ENCODE measurements around the gene AMBP.
"Not testable (repeated sequence)": the region's sequence is repeated elsewhere in the genome, so short reads cannot be mapped to it uniquely, and the experiment has no call there.

Gene AMBP

DNA sequence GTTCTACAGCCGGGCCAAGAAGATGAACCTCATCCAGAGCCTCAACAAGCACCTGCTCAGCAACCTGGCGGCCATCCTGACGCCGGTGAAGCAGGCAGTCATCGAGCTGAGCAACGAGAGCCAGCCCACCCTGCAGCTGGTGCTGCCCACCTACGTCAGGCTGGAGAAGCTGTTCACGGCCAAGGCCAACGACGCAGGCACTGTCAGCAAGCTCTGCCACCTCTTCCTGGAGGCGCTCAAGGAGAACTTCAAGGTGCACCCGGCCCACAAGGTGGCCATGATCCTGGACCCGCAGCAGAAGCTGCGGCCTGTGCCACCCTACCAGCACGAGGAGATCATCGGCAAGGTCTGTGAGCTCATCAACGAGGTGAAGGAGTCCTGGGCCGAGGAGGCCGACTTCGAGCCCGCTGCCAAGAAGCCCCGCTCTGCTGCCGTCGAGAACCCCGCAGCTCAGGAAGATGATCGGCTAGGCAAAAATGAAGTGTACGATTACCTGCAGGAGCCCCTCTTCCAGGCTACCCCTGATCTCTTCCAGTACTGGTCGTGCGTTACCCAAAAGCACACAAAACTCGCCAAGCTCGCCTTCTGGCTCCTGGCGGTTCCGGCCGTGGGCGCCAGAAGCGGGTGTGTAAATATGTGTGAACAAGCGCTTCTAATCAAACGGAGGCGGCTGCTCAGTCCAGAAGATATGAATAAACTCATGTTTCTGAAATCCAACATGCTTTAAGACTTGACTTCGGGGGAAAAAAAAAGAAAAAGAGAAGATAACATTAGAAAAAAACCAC lies 28.5 kb downstream of the AMBP start:
- no peak for DNase-seq

DNA sequence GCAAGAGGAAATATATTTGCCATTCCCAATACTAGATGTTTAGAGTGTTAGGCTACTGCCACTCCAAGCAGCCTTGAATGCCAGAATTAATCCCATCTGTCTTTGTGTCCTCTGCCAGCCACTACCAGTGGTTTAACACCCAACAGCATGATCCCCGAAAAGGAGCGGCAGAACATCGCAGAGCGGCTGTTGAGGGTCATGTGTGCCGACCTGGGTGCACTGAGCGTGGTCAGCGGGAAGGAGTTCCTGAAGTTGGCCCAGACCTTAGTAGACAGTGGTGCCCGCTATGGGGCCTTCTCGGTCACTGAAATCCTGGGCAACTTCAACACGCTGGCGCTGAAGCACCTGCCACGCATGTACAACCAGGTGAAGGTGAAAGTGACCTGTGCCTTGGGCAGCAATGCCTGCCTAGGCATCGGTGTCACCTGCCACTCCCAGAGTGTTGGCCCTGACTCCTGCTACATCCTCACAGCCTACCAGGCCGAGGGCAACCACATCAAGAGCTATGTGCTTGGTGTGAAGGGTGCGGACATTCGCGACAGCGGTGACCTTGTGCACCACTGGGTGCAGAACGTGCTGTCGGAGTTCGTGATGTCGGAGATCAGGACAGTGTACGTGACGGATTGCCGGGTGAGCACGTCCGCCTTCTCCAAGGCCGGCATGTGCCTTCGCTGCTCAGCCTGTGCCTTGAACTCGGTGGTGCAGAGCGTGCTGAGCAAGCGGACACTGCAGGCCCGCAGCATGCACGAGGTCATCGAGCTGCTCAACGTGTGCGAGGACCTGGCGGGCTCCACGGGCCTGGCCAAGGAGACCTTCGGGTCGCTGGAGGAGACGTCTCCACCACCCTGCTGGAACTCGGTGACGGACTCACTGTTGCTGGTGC lies 29.3 kb downstream of the AMBP start:
- DNase-seq: no peak

DNA sequence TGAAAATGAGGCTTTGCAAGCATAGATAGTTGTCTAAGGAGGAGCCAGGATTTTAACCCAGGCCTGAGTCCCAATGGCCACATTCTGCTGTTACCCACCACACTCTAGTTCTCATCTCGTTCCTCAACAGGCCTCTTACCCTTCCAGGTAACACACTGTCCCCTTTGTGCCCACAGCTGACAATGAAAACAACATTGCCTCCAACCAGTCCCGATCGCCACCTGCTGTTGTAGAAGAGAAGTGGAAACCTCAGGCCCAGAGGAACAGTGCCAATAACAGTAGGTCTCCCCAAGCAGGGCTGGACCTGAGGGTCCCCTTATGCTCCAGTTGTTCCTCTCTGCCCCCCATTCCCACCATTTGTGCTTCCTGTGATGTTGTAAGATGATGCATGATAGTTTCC lies 30.4 kb downstream of the AMBP start:
- DNase-seq: no peak

DNA sequence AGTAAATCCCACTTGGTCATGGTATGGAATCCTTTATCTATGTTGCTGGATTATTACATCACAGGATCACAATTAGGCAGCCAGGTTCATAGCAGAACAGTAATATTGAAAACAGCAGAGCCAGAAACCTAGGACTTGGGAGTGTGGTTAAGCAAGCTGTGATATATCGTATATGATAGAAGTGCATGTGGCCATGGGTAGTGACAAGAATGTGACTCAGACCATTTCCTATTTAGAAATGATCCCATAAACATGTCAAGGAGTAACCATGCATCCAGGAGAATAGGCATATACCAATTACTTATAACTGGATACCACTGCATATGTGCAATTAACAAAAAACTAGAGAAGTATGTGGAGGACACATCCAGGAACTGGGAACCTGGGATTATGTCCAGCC lies 31.2 kb downstream of the AMBP start:
- DNase-seq: no peak

DNA sequence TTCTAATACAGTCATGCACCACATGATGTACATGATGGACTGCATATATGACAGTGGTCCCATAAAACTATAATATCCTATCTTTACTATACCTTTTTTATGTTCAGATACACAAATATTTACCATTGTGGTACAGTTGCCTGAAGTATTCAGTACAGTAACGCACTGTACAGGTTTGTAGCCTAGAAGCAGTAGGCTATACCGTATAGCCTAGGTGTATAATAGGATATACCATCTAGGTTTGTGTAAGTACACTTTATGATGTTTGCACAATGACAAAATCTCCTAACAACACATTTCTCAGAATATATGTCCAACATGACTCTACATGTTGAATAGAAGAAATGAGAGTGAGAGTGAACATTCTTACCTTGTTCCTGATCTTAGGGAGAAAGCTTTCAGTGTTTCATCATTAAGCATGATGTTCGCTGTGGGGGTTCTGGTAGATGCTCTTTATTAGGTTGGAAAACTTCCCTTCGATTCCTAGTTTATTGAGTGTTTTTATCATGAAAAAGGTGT lies 31.8 kb downstream of the AMBP start:
- no peak for DNase-seq

DNA sequence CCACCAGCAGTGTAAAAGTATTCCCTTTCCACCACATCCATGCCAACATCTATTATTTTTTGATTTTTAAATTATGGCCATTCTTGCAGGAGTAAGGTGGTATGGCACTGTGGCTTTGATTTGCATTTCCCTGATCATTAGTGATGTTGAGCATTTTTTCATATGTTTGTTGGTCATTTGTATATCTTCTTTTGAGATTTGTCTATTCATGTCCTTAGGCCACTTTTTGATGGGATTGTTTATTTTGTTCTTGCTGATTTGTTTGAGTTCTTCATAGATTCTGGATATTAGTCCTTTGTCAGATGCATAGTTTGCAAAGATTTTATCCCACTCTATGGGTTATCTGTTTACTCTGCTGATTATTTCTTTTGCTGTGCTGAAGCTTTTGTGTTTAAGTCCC lies 34.4 kb downstream of the AMBP start:
- DNase-seq: not testable (repeated sequence)

DNA sequence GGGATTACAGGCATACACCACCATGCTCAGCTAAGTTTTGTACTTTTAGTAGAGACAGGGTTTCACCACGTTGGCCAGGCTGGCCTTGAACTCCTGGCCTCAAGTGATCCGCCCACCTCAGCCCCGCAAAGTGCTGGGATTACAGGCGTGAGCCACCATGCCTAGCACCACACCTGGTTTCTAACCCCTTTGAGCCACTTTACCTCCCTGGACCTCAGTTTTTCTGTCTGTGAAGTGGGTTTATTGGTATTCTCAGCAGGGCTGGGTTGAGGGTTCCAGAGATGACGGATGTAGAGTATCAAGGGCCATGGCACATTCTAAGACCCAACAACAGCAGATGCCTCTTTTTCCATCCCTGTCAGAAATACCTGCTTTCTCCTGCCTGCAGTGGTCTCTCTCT lies 38.6 kb downstream of the AMBP start:
- no peak for DNase-seq

DNA sequence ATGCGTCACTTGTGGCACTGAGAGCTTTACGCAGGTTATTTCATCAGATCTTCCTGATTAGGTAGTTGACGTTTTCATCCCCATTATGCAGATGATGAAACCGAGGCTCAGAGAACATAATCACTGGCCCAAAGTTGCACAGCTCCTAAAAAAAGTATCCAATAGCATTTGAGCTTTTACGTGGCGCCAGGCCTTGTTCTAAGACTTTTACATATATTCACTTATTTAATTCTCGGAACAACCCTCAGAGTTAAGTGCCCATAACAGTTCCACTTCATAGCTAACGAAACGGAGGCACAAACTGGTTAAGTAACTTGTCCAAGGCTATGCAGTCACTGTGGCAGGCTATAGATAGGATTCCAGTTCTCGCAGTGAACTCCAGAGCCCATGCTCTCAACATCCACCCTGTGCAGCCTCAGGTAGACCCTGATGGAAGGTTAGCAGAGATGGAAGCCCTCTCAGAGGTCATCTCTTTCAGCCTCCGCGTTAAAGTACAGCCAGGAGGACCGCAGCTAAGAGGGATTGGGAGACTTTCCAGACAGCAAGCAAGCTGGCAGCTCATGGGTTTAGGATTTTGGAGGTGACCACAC lies 39.3 kb downstream of the AMBP start:
- DNase-seq: no peak

DNA sequence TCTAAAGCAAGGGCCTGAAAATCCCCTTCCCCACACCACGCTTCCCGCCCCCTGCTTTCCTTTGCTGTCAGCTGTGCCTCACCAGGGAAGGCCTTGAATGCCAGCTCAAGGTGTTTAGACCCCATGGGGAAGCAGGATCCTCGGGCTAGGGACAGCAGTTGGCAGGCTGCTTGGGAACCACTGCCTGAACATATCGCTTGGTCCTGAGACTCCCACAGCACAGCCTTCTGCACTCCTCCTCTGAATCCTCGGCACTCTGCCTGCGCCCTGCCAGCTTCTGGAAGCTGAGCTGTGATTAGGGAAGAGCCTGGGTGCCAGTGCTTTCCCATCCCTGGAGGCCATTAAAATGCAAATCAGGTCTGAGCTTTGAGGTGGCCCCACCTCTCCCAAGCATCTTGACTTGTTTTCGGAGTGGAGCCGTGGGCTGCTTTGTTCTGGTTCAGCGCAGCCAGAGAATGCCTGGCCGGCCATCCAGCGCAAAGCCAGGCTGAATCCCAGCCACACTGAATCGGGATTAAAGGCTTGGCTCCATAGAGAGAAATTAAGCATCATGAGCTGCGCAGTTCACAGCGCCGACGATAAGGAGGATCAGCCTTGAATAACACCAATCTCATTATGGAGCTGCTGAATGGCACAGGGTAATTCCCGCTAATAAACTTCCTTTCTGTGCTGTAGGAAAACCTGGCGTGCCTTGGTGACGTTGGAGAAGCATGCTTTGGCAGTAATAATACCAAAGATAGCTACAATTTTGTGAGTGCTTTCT lies 40.0 kb downstream of the AMBP start:
- no peak for DNase-seq

DNA sequence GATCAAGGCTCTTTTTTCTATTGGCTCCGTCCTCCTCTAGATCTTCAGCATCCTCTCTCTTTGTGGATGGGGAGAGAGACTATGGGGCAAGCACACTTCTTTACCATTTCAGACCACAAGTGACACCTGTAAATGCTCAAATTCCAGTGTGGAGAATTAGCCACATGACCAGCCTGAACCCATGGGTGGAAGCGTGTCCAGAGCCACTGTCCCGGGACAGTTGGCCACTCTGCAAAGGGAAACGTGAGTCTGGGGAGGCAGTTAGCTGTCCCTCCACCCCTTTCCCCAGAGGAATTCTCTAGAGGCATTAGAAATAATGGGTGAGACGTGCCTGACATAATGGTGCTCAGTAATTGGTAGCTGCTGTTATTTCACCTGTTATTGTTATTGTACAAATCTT lies 40.9 kb downstream of the AMBP start:
- DNase-seq: no peak

DNA sequence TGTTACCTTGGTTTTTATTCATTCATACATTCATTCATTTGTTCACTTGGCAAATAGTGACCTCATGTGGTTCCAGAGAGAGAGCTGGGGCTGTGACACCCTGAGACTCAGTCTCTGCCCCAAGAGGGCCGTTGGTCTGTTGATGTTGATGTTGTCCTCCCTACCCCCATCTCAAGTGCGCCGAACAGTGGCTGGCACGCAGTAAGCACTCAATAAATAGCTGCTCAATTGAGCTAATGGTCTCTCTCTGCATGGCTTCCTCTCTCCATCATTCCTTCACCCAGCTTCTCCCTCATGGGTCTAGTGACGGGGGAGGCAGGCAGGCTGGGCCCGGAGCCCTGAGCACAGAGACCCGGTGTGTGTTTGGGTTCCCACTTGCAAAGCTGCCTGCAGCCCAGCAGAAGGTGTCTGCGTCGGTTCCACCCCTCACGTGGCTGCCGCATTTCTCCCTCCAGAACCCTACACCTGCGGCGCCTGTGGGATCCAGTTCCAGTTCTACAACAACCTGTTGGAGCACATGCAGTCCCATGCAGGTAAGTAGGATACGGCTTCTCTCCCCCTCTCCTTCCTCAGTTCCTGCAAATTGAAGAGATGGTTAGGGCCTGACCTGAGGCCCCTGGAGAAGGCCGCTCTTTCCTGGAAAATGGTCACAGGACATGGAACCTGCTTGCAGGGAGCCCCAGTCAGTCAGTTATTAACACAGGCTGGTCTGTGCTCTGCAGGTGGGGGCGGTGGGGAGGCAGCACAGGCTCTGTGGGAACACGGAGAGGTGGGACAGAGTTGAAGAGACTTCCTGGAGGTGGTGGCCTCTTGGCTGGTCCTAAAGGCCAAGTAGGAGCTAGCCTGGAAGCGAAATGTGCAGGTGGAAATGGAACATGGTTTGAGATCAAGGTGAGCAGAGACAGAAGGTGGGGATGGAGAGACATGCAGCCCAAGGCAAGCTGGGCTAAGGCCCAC lies 42.0 kb downstream of the AMBP start:
- no peak for DNase-seq

DNA sequence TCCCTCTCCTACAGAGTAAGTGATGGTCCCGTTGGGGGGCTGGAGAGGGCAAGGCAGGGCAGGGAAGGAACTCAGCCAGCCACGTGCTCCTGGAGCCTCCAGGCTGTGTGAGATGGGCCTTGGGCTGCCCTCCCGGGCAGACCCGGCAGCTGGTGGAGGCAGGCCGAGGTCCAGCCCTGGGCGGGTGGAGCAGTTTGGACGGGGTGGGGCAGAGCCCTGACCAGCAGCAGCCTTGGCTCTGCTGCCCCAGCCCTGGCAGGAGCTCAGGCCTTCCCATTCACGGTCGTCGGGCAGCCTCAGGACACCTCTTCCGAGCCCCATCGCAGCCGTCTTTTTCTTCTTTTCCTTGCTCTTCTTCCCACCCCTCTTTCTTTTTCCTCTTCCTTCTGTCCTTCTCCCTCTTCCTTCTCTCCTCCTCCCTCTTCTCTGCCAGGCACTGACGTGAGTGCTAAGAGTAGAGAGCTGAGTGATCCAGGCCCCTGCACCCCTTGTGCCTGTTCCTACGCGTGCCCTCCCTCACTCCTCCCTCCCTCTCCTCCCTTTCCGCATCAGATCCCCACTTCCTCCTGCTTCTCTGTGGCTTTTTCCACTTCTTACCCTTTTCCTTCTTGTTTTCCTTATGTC lies 42.8 kb downstream of the AMBP start:
- no peak for DNase-seq

DNA sequence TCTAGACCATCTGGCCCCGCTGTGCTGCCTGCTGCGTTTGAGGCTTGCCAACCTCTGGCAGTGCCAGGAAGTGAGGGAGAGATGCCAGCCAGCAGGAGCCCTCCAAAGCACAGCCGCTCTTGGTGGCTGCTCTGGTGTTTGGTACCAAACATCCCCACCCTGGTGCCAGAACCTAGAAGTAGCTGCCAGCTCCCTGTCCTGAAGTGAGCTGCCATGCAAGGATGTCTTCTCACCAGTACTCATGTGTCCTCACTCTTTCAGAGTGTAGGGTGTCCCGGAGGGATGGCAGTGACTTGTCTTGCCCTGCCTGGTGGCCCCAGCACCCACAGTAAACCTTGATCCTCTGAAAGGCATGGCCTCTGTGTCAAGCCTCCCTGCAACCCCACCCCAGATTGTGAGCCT lies 43.4 kb downstream of the AMBP start:
- DNase-seq: no peak

DNA sequence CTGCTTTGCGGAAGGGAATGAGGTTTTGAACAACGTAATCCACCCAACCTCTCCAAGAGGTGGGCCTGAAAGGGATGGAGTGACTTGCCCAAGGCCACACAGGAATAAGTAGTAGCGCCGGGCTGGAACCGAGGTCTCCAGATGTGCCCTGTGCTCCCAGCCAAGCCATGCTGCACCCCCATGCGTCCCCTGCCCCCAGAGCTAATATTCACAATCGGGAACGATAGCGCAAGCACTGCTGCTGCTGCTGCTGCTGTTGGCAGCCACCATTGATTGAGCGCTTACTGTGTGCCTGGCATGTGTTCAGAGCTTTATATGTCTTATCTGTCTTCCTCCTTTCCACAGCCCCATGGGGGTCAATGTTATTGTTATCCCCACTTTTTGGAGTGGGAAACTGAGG lies 43.9 kb downstream of the AMBP start:
- no peak for DNase-seq

DNA sequence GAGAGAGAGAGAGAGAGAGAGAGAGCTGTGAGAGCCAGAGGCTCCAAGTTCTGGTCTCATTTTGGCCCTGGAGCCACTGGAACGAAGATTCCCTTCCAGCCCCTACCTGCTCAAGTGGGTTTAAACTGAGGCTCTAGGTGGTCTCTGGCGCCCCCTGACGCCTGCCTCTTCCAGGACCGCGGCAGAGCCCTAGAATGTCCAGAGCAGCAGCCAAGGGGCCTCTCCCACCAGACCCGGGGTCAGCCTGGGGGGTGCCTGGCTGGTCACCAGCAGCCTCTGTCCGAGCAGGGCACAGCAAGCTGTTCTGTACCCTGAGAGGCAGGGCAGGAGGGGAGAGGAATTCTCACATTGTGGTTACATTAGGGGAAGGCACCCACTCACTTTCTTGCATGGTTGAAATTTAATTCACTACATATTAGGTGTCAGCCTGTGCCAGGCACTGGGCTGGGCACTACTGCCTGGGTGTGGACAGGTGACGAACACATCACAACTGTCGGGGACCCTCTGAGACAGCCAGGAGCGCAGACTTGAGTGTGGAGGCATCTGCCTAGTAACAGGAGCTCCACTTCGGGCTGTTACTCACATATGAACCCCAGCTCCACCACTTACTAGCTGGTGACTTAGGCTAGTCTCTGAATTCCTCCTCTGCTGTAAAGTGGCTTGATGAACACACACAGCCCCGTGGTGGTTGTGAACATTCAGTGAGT lies 44.5 kb downstream of the AMBP start:
- DNase-seq: no peak

DNA sequence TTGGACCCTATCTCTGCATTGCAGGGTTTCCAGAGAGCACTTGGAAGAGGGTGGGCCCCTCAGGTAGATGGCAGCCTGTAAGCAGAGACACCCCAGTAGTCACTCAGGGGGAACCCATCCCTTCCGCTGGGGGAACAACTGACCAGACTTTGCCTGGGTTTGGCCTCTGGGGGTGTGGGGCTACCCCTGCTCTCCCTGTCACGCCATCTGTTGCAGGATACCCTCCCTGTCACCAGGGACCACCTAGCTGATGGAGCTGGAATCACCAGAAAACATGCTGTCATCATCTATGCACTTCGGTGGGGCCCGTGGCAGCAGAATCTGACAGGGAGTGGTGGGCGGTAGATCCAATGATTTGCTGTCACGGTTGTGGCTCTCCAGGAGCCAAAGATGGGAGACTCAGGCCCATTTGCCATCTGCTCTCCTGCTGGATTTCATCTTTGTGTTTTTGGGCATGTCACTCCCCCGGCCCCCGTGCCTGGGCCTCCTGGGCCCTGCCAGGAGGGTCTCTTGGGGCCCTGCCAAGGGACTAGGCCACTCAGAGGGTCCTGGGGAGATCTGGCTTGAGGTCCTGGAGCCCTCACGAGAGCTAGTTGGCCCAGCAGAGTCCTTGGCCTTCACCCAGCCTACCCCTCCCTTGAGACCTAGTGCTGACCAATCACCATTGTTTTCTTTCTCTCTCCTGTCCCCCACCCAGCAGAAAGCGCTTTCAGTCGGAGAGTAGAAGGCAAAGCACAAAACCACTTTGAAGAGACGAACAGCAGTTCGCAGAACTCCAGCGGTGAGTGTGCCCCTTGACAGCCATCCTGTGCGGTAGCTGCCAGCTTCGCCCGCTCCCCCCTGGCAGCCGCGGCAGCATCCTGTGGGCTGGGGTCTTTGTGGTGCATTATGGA lies 45.9 kb downstream of the AMBP start:
- no peak for DNase-seq

DNA sequence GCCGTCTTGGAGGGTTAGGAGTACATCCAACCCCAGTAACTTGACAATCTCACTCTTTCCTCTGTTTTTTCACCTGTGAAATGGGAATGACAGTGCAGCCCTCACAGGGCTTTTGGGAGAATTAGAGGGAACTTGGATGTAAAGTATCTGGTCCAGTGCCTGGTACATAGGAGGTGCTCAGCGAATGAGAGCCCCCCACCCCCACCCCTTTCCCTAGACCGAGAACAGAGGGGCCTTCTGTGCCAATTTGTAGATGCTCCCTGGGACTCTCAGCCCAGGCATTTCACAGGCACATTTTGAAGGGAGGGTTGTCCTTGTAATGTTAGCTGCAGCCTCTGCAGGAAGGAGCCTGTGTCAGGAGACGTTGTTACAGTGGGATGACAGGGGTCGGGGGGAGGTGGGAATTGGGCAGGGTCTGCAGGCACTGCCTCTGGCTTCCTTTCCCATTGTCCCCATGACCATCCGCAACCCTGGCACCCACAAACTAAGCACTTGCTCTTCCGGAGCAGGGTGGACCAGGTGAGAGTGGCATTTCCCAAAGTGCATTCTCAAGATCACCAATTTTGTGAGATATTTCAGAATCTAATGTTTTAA lies 47.0 kb downstream of the AMBP start:
- no peak for DNase-seq

DNA sequence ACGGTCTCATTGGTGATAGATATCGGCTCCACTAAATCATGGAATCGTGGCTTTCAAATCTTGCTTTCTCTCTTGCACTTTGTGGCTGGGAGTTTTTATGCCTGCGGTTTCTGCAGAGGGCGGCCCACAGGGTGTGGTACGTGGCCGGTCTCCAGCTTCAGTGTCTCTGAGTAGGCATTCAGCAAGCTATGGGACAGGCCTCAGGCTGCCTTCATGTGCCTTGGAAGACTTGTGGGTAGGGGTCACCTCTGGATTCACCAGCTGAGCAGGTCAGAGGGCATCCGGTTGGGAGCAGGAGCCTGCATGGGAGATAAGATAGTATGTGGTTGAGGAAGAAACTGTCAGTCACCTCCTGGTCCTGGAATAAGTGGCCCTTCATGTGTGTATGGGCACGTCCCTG lies 47.7 kb downstream of the AMBP start:
- DNase-seq: no peak
